GM21786 (cell line): Measurements from ENCODE around the gene ABHD16A.

Source experiments
- ATAC-seq: cut with Tn5 transposase; IDR thresholded peaks from one replicate; pipeline ENCODE4 v1.9.1; 2021; ENCODE audit not compliant: unreplicated experiment

Gene ABHD16A

DNA sequence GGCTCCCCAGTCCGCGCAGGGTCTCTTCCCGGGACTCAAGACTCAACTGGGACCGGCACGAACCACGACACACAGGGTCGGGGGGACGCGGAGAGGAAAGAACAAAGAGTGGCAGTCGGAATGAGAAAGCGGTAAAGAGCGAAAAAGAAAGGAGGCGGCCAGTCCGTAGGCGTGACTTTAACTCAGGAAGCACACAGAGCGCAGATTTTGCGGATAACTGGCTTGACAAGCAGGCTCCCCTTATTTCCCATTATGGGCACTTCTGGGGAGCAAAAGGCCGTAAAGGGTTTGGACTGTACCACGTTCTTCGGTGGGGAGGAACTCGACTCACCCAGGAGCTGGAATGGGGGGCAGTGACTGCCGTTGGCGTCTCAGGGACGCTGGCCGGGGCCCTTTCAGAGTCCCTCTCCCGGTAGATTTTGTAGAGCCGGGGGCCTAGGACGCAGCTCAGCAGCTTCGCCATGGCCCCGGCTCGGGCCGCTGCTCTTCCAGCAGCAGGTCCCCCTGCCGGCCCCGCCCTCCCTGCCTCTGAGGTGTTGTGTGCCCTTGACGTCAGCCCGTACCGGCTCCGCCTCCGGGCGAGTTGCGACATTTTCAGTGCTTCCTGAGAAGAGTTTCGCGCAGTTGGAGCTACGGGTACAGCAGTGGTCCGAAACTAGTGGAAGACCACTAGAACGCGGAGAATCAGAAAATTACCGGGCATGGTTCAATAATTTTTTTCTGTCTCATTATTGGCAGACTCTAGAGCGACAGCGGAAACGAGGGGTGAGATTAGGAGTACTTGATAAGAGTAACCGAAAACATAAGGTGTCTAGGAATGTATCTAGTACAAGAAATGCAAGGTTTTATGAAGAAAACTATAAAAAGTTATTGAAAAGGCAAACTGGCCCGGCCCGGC, at the start of gene ABHD16A:
Gene ABHD16A (minus strand): TSS at position 506 of the 898 bp plus-strand sequence. CDS start 43 bp downstream, at position 463.
- ATAC-seq = peak; percentile 92

DNA sequence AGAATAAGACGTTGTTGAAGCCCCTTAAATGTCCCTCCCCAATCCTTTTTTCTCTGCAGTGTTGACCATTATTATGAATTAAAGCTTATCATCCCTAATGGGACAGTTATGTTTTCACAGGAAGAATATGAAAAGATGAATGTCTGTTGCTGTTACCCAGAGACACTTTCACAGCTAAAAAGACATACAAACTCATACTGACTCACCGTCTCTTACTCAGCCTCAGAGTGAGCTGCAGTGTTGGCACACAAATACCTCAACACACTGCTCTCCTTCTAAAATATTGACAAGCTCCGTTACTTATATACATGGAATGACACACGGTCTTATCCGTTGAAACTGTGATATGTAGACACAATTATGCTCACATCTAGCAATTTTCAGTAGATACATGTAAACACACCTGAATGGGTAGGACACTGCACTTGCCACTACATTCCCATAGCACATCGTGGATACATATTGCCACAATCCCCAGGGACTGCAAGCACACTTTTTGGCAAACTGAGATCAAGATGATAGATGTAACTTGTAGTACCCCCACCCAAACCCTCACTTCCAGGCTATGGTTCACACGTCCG, 49.7 kb upstream of the ABHD16A start:
- ATAC-seq = no peak

DNA sequence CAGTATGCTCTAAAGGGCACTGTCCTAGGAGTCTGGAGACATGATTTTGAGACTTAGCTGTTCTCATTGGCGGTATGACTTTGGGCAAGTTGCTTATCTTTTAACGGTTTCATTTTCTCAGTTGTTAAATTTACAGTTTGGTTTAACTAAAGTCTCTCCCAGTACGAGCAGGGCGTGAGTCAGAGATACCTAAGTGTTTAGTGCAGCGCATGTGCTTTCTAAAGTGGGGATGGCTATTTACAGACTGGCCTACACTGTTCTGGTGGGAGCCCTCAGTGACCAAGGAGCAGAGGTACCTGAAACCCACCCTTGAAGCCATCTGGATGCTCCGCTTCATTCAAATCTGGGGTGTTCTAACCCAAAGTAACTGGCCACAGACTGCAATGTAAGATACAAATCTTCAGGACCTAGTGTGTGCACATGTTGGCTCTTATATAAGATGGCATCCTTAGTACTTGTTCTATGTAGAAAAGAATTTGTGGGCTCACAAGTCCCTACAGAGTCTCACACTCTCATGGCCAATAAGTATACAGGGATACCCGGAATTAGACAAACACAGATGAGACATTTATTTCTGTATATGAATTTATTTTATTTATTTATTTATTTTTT, 47.4 kb upstream of the ABHD16A start:
- no peak for ATAC-seq

DNA sequence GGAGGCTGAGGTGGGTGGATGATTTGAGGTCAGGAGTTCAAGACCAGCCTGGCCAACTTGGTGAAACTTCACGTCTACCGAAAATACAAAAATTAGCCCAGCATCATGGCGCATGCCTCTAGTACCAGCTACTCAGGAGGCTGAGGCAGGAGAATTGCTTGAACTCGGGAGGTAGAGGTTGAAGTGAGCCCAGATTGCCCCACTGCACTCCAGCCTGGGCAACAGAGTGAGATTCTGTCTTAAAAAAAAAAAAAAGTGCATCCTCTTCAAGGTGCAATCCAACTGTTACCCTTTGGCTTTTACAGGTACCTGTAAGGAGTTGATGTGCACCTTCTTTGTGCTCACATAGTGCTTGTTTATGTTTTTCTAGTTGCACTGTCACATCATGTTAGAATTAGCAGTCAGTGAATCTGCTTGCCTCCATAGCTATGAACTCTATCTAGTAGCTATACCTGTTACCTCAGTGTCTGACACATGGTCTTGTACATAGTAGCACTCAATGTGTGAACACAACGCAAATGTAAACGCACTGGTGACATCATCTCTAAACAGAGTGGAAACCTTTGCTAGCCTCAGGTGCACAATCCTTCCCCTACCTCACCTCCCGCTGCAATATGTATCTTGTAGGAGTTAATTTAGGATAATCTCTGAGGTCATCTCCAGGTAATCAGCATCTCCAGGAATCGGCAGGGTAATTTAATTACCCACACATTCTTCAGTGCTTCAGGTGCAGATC, 46.3 kb upstream of the ABHD16A start:
- ATAC-seq = no peak

DNA sequence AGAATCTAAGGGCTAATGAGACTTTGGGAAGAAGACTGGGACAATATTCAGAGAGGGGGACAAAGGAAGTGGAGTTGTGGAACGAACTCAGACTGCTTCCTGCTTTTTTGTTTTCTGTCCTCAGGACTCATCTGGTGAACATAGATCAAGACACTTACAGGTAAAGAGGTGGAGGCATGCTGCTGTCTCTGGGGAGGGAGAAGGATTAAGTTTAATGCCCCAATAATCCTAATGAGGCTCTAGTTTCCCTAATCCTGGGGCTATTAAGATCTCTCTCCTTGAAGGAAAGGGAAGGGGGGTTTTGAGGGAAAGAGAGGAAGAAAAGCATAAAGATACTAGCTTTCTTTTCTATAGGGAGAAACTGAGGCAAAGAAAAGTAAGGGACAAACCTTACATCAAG, 41.3 kb upstream of the ABHD16A start:
- ATAC-seq = no peak

- no peak for ATAC-seq
These were observed 39.8 kb upstream of the ABHD16A start for GRCh38 chr6:31742894-31743293.

DNA sequence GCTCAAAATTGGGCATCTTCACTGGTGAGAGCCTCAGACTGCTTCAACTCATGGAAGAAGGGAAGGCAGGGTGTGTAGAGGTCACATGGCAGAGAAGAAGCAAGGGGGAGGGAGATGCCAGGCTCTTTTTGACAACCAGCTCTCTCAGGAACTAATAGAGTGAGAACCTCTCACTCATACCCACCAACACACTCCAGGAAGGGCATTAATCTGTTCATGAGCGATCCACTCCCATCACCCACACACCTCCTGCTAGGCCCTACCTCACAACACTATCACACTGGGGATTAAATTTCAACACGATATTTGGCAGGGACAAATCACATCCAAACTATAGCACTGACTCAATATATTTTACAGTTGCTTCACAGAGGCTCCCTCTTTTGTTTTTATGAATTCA, 38.7 kb upstream of the ABHD16A start:
- no peak for ATAC-seq

GRCh38 chr6:31740397-31741223, 37.5 kb upstream of the ABHD16A start:
- ATAC-seq = no peak

DNA sequence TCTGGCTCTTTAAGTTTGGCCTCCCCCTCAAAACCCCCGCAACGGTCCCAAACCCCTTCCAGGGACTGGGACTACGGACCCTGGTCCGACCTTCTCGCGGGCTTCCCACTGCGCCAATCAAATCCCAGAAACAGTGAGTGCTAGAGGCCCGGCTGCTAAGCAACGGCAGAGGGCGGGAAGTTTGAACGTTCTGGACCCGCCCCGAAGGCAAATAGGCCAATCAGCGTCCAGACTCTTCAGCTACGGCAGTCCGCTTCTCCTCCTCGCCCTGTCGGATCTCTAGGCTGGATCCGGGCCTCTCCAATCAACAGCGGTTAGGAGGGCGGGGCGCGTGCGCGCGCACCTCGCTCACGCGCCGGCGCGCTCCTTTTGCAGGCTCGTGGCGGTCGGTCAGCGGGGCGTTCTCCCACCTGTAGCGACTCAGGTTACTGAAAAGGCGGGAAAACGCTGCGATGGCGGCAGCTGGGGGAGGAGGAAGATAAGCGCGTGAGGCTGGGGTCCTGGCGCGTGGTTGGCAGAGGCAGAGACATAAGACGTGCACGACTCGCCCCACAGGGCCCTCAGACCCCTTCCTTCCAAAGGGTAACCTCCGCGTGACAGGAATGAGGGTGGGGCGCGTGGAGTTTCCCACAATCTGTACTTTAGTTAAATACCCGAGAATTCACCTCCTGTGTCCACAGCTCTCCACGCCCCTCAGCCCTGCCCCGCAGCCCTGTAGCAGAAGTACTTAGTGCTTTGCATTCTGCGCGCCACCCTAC, 36.7 kb upstream of the ABHD16A start, which contains the start of gene MSH5:
Gene MSH5 (plus strand): TSS at position 367 of the 758 bp plus-strand sequence. CDS start 462 bp downstream, outside the sequence.
- ATAC-seq = peak; percentile 72

DNA sequence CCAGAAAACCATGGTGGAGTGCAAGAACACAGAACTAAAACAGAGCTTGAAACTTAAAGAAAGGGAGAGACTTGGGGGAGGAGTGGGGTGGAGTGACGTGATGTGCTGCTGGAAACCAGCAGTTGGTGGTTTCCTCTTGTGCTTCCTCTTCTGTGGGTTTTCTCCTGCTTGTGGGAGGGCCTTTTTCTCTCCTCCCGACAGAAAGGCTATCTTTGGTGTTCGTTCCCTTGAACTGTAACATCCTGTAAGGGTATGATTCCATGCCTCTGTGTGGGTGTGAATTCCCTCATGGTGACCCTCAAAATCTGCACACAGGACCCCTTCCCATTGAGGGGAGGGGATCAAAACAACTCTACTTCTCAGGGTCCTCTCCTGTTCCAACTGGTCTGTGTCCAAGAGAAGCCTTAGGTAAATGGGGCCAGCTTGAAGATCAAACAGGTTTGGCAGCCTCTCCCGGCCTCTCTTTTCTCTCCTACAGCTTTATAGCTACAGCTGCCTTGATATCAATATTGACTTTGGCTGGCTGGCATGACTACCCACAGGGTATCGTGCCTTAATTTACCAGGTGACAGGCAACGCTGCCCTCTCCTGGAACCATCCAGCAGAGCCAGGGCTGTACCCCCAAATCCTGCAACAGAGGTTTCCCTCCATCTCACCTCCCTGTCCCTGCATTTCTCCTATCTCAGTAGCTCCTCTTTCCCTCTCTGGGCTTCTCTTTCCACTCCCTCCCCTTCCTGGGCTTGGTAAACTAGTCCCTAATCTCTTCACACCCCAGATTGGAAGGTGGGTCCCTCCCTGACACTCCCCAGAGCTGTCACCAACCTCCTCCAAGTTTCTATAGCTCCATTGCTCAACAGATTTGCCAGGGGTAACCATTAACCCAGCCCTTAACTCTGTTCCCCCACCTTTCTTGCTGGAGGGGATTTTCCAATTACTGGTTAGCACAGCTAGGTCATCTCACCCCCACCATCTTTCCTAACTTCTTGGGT, 35.2 kb upstream of the ABHD16A start:
- no peak for ATAC-seq

GRCh38 chr6:31737315-31737990, 34.3 kb upstream of the ABHD16A start:
- no peak for ATAC-seq

GRCh38 chr6:31736768-31737314, 33.7 kb upstream of the ABHD16A start:
- no peak for ATAC-seq

GRCh38 chr6:31736021-31736767, 33.1 kb upstream of the ABHD16A start, which contains the start of gene CLIC1:
Gene CLIC1 (minus strand): TSS chr6:31736530. CDS start chr6:31736300, 230 bp downstream.
- ATAC-seq = no peak

DNA sequence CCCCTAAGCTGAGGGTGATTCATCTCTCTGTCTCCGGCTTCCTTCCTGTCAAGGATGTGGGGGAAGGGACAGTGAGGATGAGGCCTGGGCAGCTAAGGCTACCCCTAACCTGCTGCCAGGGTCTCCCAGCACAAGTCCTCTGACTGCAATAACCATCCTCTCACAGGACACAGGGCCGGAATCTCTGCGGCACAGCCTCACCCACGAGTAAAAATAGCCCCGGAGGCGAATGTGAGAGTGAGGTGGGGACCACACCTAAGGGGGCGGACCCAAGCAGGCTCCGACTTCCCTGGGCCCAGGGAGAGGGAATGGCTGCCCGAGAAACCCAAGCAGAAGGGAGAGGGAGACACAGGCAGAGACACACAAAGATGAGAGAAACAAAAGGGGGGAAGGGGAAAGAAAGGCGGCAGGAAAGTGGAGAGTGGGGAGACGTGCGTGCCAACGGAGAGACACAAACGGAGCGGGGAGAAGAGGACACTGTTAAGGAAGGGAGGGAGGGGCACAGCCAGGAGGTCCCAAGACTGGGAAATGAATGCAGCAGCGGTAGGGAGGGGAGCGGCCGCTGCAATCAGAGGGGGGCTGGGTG, 31.8 kb upstream of the ABHD16A start:
- ATAC-seq = peak; percentile 30

GRCh38 chr6:31734247-31734820, 31.2 kb upstream of the ABHD16A start:
- ATAC-seq = no peak

- no peak for ATAC-seq
These were observed 30.6 kb upstream of the ABHD16A start for GRCh38 chr6:31733734-31734133.
